Sigmoid colon (tissue), 4 donors: ENCODE measurements around the gene NCCRP1.

Experiments
- POLR2A ChIP-seq, 2 donors: fragments of 450-650 bp; IDR thresholded peaks; one replicate each; pipeline ENCODE4 v1.6.1; 2016; ENCODE audit warnings: antibody characterized with exemption in 2 of 2, mild to moderate bottlenecking in 2 of 2, moderate library complexity in 2 of 2
- POLR2AphosphoS5 ChIP-seq, 4 donors: sonication (generic); formaldehyde crosslinking; IDR thresholded peaks; one replicate each; pipeline ENCODE4 v1.6.1; 2017; ENCODE audit warnings: antibody characterized with exemption in 4 of 4
- TF ChIP-seq, protein P1 (sequence below), 4 experiments: fragments of 450-650 bp in 3 of 4; fragments of 200-600 bp in 1 of 4; IDR thresholded peaks; one replicate each; pipeline ENCODE4 v1.5.1; 2016 to 2019; ENCODE audit warnings: antibody characterized with exemption in 4 of 4, mild to moderate bottlenecking in 3 of 4, moderate library complexity in 2 of 4

DNA sequence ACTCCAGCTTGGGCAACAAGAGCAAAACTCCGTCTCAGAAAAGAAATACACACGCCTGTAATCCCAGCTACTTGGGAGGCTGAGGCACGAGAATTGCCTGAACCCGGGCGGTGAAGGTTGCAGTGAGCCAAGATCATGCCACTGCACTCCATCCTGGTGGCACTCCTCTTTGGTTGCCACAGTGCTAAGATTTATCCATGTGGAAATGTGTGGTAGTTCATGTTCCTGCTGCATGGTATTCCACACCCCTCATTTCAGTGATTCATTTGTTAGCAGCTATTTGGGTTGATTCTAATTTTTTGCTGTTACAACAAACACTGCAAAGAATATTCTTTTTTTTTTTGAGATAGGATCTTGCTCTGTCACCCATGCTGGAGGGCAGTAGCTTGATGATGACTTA lies 35.9 kb downstream of the NCCRP1 start:
- TF ChIP-seq, protein P1, sequence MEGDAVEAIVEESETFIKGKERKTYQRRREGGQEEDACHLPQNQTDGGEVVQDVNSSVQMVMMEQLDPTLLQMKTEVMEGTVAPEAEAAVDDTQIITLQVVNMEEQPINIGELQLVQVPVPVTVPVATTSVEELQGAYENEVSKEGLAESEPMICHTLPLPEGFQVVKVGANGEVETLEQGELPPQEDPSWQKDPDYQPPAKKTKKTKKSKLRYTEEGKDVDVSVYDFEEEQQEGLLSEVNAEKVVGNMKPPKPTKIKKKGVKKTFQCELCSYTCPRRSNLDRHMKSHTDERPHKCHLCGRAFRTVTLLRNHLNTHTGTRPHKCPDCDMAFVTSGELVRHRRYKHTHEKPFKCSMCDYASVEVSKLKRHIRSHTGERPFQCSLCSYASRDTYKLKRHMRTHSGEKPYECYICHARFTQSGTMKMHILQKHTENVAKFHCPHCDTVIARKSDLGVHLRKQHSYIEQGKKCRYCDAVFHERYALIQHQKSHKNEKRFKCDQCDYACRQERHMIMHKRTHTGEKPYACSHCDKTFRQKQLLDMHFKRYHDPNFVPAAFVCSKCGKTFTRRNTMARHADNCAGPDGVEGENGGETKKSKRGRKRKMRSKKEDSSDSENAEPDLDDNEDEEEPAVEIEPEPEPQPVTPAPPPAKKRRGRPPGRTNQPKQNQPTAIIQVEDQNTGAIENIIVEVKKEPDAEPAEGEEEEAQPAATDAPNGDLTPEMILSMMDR (IDR thresholded peaks at IDR 0.05): no peak
- TF ChIP-seq POLR2A (IDR thresholded peaks at IDR 0.05): no peak
- TF ChIP-seq POLR2AphosphoS5 (IDR thresholded peaks at IDR 0.05): no peak
